ENCODE measurements around the gene TMEM236.

TMEM236 gene

GRCh38 chr10:17742918-17743317, 9.1 kb upstream of the TMEM236 start:
- peak; percentile 40 for DNase-seq (ENCODE audit: low read depth, low spot score)

- no peak for DNase-seq (ENCODE audit: low read depth, low spot score)
Measured at GRCh38 chr10:17743437-17743836, 8.6 kb upstream of the TMEM236 start.

- no peak for DNase-seq (ENCODE audit: low read depth, low spot score)
Measured at GRCh38 chr10:17744341-17744861, 7.6 kb upstream of the TMEM236 start.

GRCh38 chr10:17747883-17748550, 4.0 kb upstream of the TMEM236 start:
- DNase-seq (ENCODE audit: low read depth, low spot score), result no peak

- no peak for DNase-seq (ENCODE audit: low read depth, low spot score)
Measured at GRCh38 chr10:17749890-17750289, 2.1 kb upstream of the TMEM236 start.

- DNase-seq (ENCODE audit: low read depth, low spot score), result no peak
Measured at GRCh38 chr10:17756557-17757217, 4.7 kb downstream of the TMEM236 start.

- DNase-seq (ENCODE audit: low read depth, low spot score), result no peak
Measured at GRCh38 chr10:17758200-17758599, 6.2 kb downstream of the TMEM236 start.

- DNase-seq (ENCODE audit: low read depth, low spot score), result no peak
Measured at GRCh38 chr10:17758896-17759295, 6.9 kb downstream of the TMEM236 start.

- no peak for DNase-seq (ENCODE audit: low read depth, low spot score)
Measured at GRCh38 chr10:17764142-17764541, 12.1 kb downstream of the TMEM236 start.

- DNase-seq (ENCODE audit: low read depth, low spot score), result no peak
Measured at GRCh38 chr10:17765602-17766001, 13.6 kb downstream of the TMEM236 start.

- no peak for DNase-seq (ENCODE audit: low read depth, low spot score)
Measured at GRCh38 chr10:17766731-17767130, 14.7 kb downstream of the TMEM236 start.

- no peak for DNase-seq (ENCODE audit: low read depth, low spot score)
Measured at GRCh38 chr10:17768496-17768895, 16.5 kb downstream of the TMEM236 start.

- no peak for DNase-seq (ENCODE audit: low read depth, low spot score)
Measured at GRCh38 chr10:17768957-17769356, 17.0 kb downstream of the TMEM236 start.

GRCh38 chr10:17771017-17771416, 19.0 kb downstream of the TMEM236 start:
- no peak for DNase-seq (ENCODE audit: low read depth, low spot score)

GRCh38 chr10:17779784-17780183, 27.8 kb downstream of the TMEM236 start:
- no peak for DNase-seq (ENCODE audit: low read depth, low spot score)

GRCh38 chr10:17780727-17781126, 28.7 kb downstream of the TMEM236 start:
- DNase-seq (ENCODE audit: low read depth, low spot score), result no peak

- no peak for DNase-seq (ENCODE audit: low read depth, low spot score)
Measured at GRCh38 chr10:17781856-17782255, 29.9 kb downstream of the TMEM236 start.

- no peak for DNase-seq (ENCODE audit: low read depth, low spot score)
Measured at GRCh38 chr10:17782921-17783665, 31.1 kb downstream of the TMEM236 start.

- DNase-seq (ENCODE audit: low read depth, low spot score), result no peak
Measured at GRCh38 chr10:17783751-17784150, 31.8 kb downstream of the TMEM236 start.

GRCh38 chr10:17784688-17785087, 32.7 kb downstream of the TMEM236 start:
- DNase-seq (ENCODE audit: low read depth, low spot score), result no peak

- DNase-seq (ENCODE audit: low read depth, low spot score), result no peak
Measured at GRCh38 chr10:17785276-17785930, 33.4 kb downstream of the TMEM236 start.

Data from smooth muscle cell of the brain vasculature (primary cell).